ENCODE data around the gene SPATA13.

The SPATA13 gene

GRCh38 chr13:24226762-24227161 is 66.2 kb downstream of the SPATA13 start:
- no peak for DNase-seq

GRCh38 chr13:24228852-24229458 is 68.4 kb downstream of the SPATA13 start:
- peak; percentile 57 for DNase-seq

GRCh38 chr13:24230428-24231072 is 70.0 kb downstream of the SPATA13 start:
- no peak for DNase-seq

GRCh38 chr13:24231377-24231776 is 70.9 kb downstream of the SPATA13 start:
- no peak for DNase-seq

- no peak for DNase-seq
Measured at GRCh38 chr13:24232037-24232436, 71.5 kb downstream of the SPATA13 start.

GRCh38 chr13:24232474-24232873 is 72.0 kb downstream of the SPATA13 start:
- no peak for DNase-seq

GRCh38 chr13:24233351-24233901 is 72.9 kb downstream of the SPATA13 start:
- DNase-seq: peak; percentile 73

- no peak for DNase-seq
Measured at GRCh38 chr13:24234200-24234915, 73.8 kb downstream of the SPATA13 start.

GRCh38 chr13:24237356-24237755 is 76.8 kb downstream of the SPATA13 start:
- no peak for DNase-seq

- no peak for DNase-seq
Measured at GRCh38 chr13:24241336-24241735, 80.8 kb downstream of the SPATA13 start.

GRCh38 chr13:24242100-24242499 is 81.6 kb downstream of the SPATA13 start:
- DNase-seq: no peak

GRCh38 chr13:24243302-24243701 is 82.8 kb downstream of the SPATA13 start:
- DNase-seq: no peak

GRCh38 chr13:24244802-24245201 is 84.3 kb downstream of the SPATA13 start:
- DNase-seq: no peak

GRCh38 chr13:24247016-24247415 is 86.5 kb downstream of the SPATA13 start:
- DNase-seq: no peak

GRCh38 chr13:24249624-24250023 is 89.1 kb downstream of the SPATA13 start:
- DNase-seq: no peak

- no peak for DNase-seq
Measured at GRCh38 chr13:24250376-24251057, 90.0 kb downstream of the SPATA13 start.

- no peak for DNase-seq
Measured at GRCh38 chr13:24251525-24251924, 91.0 kb downstream of the SPATA13 start.

- no peak for DNase-seq
Measured at GRCh38 chr13:24252136-24252535, 91.6 kb downstream of the SPATA13 start.

- no peak for DNase-seq
Measured at GRCh38 chr13:24253520-24254145, 93.1 kb downstream of the SPATA13 start.

GRCh38 chr13:24254146-24254841 is 93.8 kb downstream of the SPATA13 start:
- DNase-seq: no peak

GRCh38 chr13:24257497-24257896 is 97.0 kb downstream of the SPATA13 start:
- no peak for DNase-seq

- DNase-seq: no peak
Measured at GRCh38 chr13:24261566-24261965, 101.0 kb downstream of the SPATA13 start.
